ENCODE results near the gene PHF12.

DNA sequence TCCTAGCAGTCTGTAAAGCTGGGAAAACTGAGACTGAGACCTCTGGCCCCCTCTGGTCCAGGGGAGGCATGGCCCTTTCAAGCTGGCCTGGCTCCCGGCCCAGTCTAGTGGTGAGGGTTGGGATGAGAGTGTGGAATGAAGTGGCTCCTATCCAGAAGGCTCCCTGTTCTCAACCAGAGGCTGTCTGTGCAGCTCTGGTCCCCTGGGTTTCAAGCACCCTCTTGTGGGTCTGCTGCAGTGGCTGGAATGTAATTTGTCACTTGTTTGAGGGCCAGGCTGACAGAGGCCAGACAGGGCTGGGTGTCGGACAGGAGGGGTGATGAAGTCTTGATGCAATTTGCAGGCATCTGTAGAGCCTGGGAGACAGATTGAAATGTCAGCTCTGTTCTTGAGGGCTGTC lies 22.1 kb upstream of the PHF12 start:
- TF ChIP-seq CTCF (IDR thresholded peaks at IDR 0.05) = no peak
- no peak for TF ChIP-seq POLR2AphosphoS5 (IDR thresholded peaks at IDR 0.05)

Measured in sigmoid colon (tissue), 4 donors.